K562 (cell line): Measurements from ENCODE around the gene DVL3. TPM values are rescaled to one million over a fixed set of nuclear protein-coding genes. Genes with fewer than 3 reads are reported as not detected.

Experiments
- ARHGAP35 ChIP-seq: fragments of 450-650 bp; IDR thresholded peaks from 2 replicates; pipeline ENCODE4 v1.6.1; 2018; ENCODE audit not compliant: partially characterized antibody
- ARID3A ChIP-seq: IDR thresholded peaks from 2 replicates; pipeline ENCODE4 v1.6.1; 2012; ENCODE audit warnings: low read depth, low read length, improper control_type of control experiment, borderline replicate concordance
- ARID3B ChIP-seq: fragments of 250-450 bp; sonication (Bioruptor Pico); IDR thresholded peaks from 2 replicates; pipeline ENCODE4 v1.4.0; 2020; ENCODE audit warnings: borderline replicate concordance
- CREB5 ChIP-seq: fragments of 250-450 bp; sonication (Bioruptor Pico); IDR thresholded peaks from 2 replicates; pipeline ENCODE4 v1.5.0; 2020; ENCODE audit warnings: mild to moderate bottlenecking
- FOXO4 ChIP-seq: fragments of 450-650 bp; formaldehyde crosslinking; IDR thresholded peaks from 2 replicates; pipeline ENCODE4 v1.4.0; 2020; ENCODE audit warnings: mild to moderate bottlenecking, moderate library complexity
- MED1 ChIP-seq: sonication (generic); formaldehyde crosslinking; IDR thresholded peaks from 2 replicates; pipeline ENCODE4 v1.8.1; 2023; ENCODE audit warnings: missing genetic modification reagents, borderline replicate concordance
- NR1H2 ChIP-seq: sonication (generic); formaldehyde crosslinking; IDR thresholded peaks from 2 replicates; pipeline ENCODE4 v1.4.0; 2020; ENCODE audit warnings: mild to moderate bottlenecking, missing genetic modification reagents
- POLR2G ChIP-seq: fragments of 200-400 bp; formaldehyde crosslinking; IDR thresholded peaks from 2 replicates; pipeline ENCODE4 v1.6.1; 2017; ENCODE audit warnings: low read depth, mild to moderate bottlenecking, antibody characterized with exemption, low read length, moderate library complexity
- TCF15 ChIP-seq: fragments of 250-450 bp; sonication (Bioruptor Pico); IDR thresholded peaks from 2 replicates; pipeline ENCODE4 v1.8.0; 2022; ENCODE audit warnings: moderate library complexity, mild to moderate bottlenecking, inconsistent platforms
- TCF7 ChIP-seq: sonication (generic); IDR thresholded peaks from 2 replicates; pipeline ENCODE4 v1.6.1; 2016; ENCODE audit warnings: antibody characterized with exemption, borderline replicate concordance
- TFAM ChIP-seq: fragments of 250-450 bp; sonication (Bioruptor Pico); conservative IDR thresholded peaks from 2 replicates; pipeline ENCODE4 v1.5.0; 2021; ENCODE audit warnings: mild to moderate bottlenecking, moderate library complexity
- THAP12 ChIP-seq: fragments of 250-450 bp; sonication (Bioruptor Pico); IDR thresholded peaks from 2 replicates; pipeline ENCODE4 v1.9.0; 2021; ENCODE audit warnings: mild to moderate bottlenecking, inconsistent platforms
- ZNF217 ChIP-seq: sonication (generic); formaldehyde crosslinking; IDR thresholded peaks from 2 replicates; pipeline ENCODE4 v1.8.0; 2022; ENCODE audit warnings: mild to moderate bottlenecking, missing genetic modification reagents
- ZNF639 ChIP-seq, 2 experiments: fragments of 200-800 bp in 1 of 2; sonication (Bioruptor generic) in 1 of 2; sonication (generic) in 1 of 2; formaldehyde crosslinking in 1 of 2; IDR thresholded peaks in 1 of 2; conservative IDR thresholded peaks in 1 of 2; 2 replicates each; pipeline versions ENCODE4 v1.5.0 to v1.6.1; 2016 to 2020; ENCODE audit warnings: missing compliant biosample characterization in 1 of 2, missing genetic modification characterization in 1 of 2, missing genetic modification reagents in 1 of 2
- polyA plus RNA-seq, 8 experiments: library from polyadenylated mRNA; depleted of rRNA in 4 of 8; stranded (reverse) in 5 of 8; unstranded in 3 of 8; fragments of >200 nt; fragmentation: Nextera tagmentation in 2 of 8; fragmentation: Illumina TruSeq in 1 of 8; extraction: Ambion mirVana in 2 of 8; extraction: Trizol in 1 of 8; gene quantifications; 2 replicates each; pipeline versions ENCODE4 v1.2.1 to v1.2.3, GENCODE V29; 2011 to 2014; ENCODE audit warnings: inconsistent platforms in 1 of 8, missing spikeins in 1 of 8
- total RNA-seq, 7 experiments: library from RNA; depleted of rRNA in 6 of 7; stranded (reverse); fragments of >200 nt in 6 of 7; fragmentation: Illumina TruSeq in 2 of 7; extraction: Trizol in 2 of 7; gene quantifications; 2 replicates each; pipeline versions ENCODE4 v1.2.1 to v1.2.3, GENCODE V29; 2011 to 2021; ENCODE audit warnings: low replicate concordance in 1 of 7

DVL3 gene
- total and polyA plus RNA-seq, 9 of the 15 experiments (the other 6 are each of a cell fraction or from before 2014, with no cell fraction given), result 3.1 to 57.9 (median 20.1) TPM

- TF ChIP-seq ZNF639 (CRISPR knock-in tag; conservative IDR thresholded peaks at IDR 0.05 in 1 of 2, IDR thresholded peaks at IDR 0.05 in 1 of 2) (peak in 1 of 2 experiments; percentile 80; a peak in 1 of 4 replicates), FOXO4 (CRISPR knock-in tag) (no peak), TCF15 (CRISPR knock-in tag) (no peak), THAP12 (CRISPR knock-in tag) (no peak), CREB5 (CRISPR knock-in tag) (no peak), POLR2G (peak; percentile 87; the same call in 1 of the 2 replicates), TCF7 (0 out of 2 replicates have a peak, but pooled peaks have one; percentile 24), NR1H2 (CRISPR knock-in tag) (no peak), ARID3B (CRISPR knock-in tag) (no peak), ZNF217 (no peak), ARHGAP35 (no peak), ARID3A (no peak), MED1 (CRISPR knock-in tag) (no peak), TFAM (CRISPR knock-in tag) (no peak)
These were observed 30.4 kb downstream of the DVL3 start (continued) for GRCh38 chr3:184185461-184186183.
